ENCODE results near the gene CELF2. TPM values are rescaled to one million over a fixed set of nuclear protein-coding genes. Genes with fewer than 3 reads are reported as not detected.

The CELF2 gene
- total RNA-seq, 1 experiment from 2014 or later = 0.76 TPM

DNA sequence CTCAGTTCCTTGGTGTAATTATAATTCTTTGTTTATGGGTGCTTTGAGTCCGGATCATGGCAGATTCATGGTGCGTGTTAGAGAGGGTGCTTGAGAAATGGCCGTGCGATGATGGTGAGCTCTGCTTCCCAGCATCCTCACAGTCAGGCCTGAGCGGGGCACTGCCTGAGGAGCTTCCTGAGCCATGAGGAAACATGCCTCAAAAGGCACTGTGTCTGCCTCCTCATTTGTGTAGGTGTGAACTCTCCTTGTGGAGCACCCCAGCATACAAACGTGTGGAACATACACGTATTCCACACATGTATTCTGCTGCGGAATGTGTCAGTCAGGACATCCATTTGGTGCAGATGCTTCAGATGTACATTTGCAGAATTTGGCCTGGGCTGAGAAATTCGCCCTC is 205.4 kb downstream of the CELF2 start:
- DNase-seq (ENCODE audit: low read depth) = no peak

DNA sequence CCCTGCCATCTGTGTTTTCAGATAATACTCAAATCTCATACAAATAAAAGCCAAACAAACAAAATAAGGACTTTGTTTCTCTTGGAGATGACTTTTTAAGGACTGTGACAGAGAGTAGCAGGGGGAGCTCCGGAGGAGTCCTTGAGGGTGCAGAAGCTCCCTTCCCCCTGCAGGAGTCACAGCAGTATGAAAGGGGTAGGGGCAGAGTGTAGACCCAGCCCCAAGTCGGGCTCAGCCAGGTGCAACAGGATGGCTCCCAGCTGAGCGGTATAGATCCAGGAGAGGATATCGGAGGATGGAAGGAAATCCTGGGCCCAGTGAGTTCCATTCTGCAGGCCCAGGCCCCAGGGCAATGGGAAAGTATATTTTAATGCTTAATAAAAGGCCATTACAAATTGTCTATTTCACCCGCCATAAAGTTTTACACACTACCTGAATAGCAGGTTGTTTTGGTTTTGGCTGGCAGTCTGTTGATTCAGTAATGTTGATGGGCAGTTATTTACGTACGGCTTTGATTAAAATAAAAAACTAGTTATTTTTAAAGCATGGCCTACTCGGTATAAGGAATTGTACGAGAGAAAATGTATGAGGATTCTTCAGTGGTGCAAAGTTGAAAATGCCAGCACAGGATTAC is 206.0 kb downstream of the CELF2 start:
- DNase-seq (ENCODE audit: low read depth) = no peak

DNA sequence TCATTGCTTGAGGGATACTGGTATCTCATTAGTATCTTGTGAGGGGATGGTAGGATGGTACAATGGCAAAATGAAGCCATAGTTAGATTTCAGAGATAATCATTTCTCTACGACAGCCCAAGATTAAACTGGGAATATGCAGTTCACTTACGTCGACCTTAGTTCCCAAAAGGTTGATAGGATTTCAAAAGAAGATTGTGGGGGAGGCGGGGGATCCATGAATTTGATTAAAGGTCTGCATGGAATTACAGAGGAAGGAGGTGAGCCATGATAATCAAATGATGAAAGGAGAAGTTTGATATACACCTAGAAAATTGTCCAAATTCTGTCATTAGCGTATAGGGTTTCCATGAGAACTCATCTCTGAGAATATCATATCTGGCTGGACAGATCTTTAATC is 206.6 kb downstream of the CELF2 start:
- DNase-seq (ENCODE audit: low read depth) = no peak

DNA sequence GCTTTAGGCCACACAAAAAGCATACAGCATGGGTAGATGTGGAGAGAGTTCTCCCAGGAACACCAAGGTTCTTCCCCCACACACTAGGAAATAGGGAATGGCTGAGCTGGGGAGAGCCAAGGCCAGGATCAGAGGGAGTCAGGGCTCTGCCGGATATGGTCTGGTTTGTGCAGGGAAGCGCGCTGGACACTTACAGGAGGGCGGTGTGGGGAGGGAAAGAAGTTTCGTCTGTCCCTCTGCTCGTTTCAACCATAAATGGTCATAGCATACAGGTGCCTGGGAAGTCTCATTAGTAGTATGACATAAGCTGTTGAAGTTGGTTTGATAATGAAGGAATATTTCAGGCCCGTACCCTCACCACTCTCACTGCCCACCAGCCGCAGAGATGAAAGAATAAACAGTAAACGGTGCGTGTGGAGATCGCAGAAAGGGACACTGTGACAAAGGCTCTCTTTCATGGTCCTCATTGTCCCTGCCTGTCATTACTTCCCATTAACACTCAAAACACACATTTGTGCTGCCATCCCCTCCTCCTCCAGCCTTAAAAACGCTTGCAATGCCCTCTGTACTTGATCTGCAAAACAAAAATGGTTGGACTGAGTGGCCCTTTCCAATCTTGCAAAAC is 207.2 kb downstream of the CELF2 start:
- DNase-seq (ENCODE audit: low read depth) = no peak

DNA sequence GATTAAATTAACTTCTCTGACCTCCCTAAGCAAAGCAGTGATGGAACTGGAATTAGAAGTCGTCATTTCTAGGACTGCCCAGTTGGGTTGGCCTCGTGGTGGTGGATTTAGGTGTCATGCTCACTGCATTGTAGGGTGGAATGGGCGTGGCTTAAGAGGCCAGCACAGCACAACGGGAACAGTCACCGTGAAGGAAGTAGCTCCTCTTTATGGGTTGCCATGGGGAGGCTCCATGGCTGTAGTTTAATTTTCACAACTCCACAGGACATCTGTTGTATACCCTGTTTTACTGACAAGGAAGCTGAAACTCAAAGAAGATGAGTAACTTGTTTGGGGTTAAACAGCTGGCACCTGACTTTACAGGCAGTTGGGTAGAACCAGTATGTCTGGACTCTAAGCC is 208.3 kb downstream of the CELF2 start:
- DNase-seq (ENCODE audit: low read depth) = no peak

DNA sequence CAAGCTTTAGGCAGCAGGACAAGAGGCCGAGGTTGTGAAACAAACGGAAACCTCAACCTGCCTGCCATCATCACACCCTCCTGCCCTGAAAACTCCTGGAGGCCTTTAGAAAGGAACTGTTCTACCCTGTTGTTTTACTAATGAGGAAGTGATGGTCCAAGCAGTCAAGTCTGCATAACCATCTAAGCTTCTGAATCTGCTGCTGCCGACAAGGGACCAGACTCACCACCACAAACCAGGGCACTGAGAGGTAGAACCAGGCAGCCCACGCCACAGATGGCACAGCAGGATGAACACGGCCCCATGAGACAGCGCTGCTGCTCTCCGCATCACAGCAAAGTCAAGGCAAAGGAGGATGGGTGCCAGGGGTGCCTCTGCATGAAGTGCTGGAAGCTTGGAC is 209.4 kb downstream of the CELF2 start:
- no peak for DNase-seq (ENCODE audit: low read depth)

DNA sequence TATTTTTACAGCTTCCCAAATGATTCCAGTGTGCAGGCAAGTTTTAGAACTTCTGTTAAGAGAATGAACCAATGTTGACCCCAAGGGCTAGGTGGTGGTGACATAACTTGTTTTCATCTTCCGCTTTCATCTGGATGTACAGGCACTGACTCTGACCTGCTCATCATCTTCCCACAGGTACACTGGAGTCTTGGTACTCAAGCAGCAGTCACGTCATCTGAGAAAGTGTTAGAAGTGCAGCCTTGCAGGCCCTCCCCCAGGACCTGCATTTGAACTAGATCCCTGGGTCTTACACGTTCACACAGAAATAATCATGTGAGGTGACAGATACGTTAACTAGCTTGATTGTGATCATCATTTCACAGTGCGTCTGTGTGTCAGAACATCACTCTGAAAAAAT is 212.2 kb downstream of the CELF2 start:
- DNase-seq (ENCODE audit: low read depth) = no peak

DNA sequence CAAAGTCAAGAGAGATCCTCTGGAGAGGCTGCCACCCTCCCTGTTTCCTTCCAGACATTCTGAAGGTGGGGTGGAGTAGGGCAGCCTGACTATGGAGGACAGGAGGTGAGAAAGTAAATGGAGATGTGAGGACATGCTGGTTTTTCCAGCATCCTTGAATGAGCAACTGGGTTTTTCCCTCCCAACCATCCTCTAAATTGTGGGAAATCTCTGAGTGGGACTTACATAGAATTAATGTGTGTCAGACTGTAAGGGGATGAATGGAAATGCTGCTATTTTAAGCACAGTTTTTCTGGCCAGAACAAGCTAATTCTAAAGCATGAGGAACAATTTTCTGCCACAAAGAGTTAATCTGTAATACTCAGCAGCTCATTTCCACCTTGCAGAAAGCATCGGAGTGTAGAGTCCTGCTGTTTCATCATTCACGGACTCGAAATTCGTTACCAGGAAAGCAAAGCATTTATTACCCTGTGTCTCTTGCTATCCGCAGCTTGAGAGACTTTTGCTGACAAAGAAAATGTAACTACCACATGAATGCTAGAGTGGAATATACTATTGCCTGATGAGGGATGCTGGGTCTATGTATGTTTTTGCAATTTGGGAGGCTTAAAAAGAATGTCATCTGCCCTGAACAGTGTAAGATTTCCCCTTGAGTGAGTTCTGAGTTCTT is 213.0 kb downstream of the CELF2 start:
- no peak for DNase-seq (ENCODE audit: low read depth)

DNA sequence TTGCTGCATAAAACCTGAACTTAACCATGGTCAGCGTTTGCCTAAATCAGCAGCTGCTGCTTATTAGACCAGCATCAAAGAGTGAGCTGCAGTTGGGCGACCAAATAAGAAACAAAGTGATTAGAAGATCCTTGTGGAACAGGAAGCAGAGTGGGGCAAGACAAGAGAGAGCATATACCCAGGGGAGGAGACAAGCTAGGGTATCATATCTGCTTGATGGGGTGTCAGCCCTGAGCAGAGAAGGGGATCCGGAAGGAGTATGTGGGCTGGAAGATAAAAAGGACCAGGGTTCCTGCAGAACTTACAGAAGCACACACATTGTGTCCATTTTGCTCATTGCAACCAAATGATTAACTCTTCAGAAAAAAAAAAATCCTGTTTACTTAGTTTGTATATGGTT is 213.6 kb downstream of the CELF2 start:
- DNase-seq (ENCODE audit: low read depth) = no peak

DNA sequence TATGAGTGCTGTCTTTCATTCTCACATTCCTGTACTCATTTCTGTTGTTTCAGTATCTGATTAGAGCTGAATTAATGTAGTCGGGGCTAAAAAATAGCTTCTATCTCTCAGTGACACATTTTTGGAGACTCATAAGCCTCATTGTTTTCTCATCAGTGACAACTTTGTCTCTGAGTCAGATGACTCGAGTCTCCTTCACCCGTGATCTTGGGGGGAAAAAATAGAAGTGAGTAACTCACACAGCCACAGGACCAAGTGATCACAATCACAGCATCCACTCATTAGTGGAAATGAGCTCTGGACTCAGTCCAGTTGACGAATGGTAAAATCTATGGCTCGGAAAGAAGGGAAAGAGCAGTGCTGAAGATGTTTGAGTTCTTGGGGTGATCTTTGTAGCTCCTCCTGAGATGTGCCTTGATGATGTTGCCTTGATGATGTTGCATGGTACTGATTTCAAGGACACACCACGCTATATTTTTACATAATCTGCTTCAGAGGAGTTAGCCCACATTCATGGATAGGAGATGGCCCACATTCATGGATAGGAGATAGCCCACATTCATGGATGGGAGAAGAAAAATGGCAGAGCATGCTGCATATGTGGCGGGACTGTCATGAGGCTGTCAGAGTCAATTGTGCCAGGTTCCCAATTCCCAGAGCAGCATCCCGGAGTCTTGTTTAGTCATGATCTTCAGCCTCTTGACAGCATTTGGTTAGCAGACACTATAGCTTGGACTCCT is 214.7 kb downstream of the CELF2 start:
- no peak for DNase-seq (ENCODE audit: low read depth)

DNA sequence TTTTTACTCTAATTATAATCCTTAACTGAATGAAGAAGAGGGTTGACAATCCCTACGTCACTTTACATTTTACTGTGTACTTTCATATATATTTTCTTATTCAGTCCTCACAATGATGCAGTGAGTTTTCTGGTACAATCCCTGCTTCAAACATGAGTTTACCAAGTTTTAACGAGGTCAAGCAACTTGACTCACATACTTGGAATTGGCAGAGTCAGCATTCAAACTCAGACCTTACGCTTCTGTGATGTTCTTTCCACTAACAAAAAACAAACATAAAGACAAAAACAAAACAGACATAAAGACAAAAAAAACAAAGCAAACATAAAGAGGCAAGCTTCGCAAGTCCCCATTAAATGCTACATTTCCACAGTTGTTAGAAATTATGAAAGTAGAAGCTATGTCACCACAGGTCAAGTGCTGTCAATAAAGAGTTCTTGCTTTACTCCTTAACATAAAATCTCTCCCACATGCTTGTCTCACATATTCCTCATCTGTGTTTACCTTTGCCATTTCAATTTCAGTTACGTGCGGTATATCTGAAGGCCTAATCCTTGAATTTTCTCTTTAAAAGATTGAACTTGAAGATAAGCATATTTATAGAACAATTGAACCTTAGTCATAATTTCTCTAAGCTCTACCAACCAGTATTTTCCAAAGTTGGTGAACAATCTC is 217.3 kb downstream of the CELF2 start:
- no peak for DNase-seq (ENCODE audit: low read depth)

DNA sequence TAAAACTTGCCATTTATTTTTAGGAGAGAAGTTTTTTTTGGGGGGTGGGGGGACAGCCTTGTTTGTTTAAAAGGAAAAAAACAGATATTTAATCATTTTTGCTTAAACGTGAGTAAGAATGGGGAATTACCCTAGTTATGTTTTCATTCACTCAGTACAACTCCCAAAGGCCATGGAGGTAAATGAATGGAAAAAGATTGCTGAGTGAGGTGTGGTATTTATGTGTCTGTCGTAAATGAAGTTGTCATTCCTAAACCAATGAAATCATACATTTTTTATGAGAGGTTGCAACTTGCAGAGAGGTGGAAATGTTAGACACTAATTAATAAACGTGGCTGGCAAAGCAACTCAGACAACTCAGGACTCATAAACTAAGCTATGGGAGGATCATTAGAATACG is 218.1 kb downstream of the CELF2 start:
- DNase-seq (ENCODE audit: low read depth) = no peak

DNA sequence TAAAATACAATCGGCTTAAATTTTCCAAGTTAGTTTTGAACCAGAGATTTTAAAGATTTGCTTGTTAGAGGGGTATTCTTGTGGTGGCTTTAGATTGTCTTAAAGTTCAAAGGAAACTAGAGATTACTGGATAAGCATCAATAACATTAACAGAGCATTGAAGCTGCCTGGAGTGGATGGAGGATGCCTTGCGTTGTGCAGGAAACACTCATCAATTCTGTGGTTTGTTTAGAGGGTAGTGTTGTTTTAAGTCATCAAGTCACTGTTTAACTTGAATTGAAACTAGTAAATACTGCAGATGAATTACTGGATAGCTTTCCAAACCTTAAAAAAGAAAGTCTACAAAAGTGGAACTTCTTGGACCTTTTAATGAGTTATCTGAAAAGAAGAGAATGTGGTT is 218.6 kb downstream of the CELF2 start:
- DNase-seq (ENCODE audit: low read depth) = no peak

DNA sequence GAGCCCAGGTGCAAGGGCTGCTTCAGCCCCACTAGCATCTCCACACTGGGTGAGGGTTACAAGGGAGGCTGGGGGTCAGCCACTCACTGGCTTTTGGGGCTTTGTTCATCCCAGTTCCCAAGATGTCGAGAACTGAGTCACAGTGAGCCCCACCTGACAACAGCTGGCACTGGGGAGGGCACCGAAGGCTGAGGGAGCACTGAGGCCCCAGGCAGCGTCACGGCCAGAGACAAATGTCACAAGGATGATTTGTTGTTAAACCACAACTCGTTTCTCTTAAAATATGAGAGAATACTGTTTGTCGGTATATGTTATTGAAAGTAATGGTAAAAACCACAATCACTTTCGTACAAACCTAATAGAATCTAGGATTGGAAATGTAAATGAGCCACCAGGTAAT is 219.9 kb downstream of the CELF2 start:
- no peak for DNase-seq (ENCODE audit: low read depth)

DNA sequence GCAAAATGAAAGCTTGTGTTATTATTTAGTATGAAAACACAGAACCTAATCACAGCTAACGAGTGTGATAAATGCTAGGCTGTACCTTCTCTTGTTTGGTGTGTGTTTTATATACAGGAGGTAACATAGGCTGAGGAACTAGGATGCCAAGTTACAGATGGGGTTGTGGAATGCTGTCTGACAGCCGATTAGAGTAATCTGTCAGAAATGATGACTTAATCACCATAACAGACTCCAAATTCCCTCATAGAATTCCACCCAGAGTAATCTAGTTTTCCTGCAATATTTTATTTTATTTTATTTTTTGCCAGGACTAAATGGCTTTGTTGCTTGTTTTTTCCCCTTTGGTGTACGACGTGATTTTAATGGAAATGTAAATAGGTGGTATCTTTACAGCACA is 221.2 kb downstream of the CELF2 start:
- no peak for DNase-seq (ENCODE audit: low read depth)

DNA sequence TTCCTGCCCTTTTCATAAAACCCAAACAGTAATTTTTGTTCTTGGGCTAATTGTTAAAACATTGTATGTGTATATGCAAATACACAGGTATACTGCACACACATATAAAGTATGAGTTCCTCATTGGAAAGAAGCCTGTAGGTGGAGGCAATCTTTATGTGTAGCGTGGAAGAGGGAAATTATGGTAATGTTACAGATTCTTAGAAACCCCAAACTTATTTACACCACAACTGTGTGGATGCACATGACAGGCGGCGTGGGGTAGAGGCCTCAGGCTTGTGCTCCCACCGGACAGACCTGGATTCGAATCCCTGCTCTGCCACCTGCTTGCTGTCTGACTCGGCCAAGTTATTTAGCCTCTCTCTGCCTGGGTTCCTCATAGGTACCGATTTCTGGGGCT is 223.0 kb downstream of the CELF2 start:
- DNase-seq (ENCODE audit: low read depth) = no peak

DNA sequence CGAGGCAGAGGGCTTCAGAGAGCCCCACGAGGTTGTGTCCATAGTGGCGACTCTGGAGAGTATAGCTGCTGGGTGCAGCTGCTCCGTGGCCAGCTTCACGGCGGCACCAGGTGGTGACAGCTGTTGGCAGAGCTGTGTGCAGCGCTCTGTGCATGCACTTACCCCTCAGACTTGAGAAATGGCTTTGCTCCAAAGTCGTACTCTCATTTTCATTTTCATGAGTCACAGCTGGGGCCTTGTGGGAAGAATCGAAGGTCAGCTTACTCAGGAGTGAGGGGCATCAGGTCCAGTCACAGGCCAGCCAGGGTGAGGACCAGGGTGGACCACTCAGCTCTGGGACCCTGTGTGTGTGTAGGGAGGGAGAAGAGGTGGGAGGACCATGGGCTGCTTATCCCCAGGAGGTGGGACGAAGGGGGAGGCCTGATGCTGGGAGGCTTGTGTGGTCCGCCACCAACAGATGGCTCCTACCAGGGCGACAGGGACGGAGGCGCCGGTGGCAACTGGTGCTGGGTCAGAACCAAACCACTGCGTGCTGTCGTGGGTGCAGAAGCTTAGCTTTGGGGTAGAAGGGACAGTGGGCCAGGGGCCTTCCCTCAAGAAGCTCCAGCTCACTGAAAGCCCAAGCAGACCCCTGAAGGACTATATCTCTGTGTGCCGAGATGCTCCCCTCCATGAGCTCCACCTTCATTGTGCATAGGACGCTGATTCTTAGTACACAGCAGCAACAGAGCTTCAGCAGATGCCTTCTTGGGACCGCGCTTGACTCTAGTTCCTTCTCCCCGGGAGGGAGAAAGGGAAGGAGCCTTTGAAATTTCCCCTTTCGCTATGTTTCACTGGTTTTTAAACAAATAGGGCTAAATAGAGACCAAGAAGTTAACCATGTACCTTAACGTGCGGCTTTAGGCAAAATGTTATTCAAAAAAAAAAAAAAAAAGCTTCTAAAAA is 225.0 kb downstream of the CELF2 start:
- peak; percentile 5 for DNase-seq (ENCODE audit: low read depth)

DNA sequence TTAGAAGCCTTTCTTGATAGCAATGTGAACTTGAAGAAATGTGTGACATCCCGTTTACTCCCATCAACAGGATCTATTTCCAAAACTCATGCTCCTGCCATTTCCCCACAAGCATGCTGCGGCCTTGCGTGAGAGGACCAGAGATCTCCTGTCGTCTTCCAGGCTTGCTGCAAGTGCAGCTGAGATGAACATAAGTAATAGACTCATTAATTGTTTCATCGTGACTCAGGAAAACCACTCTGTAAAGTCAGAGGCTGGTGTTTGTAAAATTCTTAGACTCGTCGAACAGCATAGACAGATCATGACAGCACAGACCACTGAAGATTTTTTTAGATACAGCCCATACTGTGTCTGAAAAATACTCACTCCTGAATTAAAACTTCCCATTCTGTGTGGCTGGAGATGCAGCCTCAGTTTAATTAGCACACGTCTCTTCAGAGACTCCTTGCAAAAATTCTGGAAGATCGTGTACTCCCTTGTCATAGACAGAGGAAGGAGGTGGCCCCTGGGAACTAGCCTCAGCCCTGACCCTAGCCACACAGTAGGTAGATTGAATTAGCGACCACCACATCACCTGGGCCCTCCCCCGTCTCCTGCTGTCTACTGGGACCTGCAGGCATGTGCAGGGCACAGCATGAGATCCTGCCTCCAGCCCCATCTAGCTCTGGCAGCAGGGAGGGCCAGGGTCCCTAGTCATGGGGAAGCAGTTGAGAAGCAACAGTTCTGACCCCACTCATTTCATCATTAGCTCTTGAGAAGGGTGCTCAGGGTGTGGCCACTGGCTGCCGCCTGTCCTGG is 226.0 kb downstream of the CELF2 start:
- peak; percentile 4 for DNase-seq (ENCODE audit: low read depth)

DNA sequence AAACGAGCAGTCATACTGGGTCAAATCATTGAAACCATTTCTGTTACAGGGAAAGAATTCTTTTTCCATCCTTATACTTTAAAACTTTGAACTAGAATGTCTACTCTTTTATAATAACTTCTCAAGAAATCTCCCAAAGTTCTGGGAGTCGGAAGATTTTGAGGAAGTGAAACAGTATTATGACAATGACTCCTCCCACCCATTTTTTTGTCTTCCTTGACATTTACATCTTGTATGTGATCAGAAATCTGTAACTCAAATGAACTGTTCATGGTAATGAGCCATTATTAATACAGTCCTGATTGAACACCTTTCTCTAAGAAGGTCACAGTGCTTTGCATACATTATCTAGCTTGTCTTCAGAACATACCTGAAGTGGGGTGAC is 227.4 kb downstream of the CELF2 start:
- DNase-seq (ENCODE audit: low read depth) = no peak

DNA sequence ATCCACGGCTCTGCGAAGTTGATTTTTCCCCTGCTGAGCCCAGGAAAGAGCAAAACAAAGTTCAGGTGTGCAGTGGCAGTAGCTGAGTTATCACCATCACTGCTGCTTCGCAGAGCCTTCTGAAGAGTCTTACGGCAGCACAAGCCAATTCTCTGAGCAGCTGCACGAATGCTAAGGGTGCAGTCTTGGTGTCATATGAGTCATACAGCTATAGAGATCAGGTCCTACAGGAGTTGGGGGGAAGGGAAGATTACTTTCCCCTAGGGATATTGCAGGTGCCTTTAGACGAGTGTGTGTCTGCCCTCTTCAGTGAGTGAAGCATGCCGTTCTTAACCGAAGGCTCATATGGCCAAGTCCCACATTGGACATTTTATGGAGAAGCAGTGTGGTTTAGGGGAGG is 227.8 kb downstream of the CELF2 start:
- DNase-seq (ENCODE audit: low read depth) = no peak
